Germinal center (tissue), 1 donor: ENCODE data around the gene TTLL8.
A peak's percentile ranks its signal among the peaks of the same experiment; 100 is the strongest.
"Not testable (repeated sequence)": the region's sequence is repeated elsewhere in the genome, so short reads cannot be mapped to it uniquely, and the experiment has no call there.

ENCODE experiments used
- DNase-seq: peaks from one replicate; pipeline ENCODE4 v3.0.0; 2012; ENCODE audit warnings: mixed read lengths, low spot score

TTLL8 gene

DNA sequence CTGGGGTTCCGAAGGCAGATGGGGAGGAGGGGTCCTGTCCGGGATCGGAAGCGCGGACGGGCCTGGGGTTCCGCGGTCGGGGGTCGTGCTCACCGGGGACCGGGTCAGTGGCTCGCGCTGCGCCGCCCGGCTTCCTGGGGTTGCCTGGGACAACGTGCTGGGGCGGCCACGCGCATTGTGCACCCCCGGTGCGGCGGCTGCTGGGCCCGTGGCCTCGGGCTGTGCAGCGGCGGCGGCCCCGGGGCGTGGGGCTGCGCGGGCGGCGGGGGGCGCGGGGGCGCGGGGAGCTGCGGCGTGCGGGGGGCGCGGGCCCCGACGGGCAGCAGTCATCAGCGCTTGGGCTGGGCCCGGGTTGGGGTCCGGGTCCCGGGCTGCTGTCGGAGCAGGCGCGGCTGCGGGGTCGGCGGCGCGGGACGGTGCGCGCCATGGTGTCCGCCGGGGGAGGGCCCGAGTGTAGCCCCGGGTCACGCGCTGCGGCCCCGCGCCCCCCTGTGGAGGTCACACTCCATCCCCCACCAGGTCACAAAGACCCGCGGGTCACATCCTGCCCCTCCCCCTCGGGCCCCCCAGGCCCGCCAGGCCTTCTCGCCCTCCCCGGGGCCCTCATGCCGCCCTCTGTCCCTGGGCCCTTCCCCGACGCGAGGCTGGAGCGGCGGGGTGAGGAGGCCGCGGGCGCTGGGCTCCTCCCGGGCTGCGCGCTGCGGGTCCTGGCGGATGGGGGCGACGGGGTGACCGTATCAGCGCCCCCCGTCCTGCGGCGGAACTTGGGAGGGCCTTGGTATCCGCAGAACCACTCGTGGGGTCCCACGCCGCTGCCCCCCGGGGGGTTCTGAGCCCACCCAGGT is at the start of gene TTLL8:
Gene TTLL8 (minus strand): TSS at position 238 of the 845 bp plus-strand sequence.
- DNase-seq, result no peak

DNA sequence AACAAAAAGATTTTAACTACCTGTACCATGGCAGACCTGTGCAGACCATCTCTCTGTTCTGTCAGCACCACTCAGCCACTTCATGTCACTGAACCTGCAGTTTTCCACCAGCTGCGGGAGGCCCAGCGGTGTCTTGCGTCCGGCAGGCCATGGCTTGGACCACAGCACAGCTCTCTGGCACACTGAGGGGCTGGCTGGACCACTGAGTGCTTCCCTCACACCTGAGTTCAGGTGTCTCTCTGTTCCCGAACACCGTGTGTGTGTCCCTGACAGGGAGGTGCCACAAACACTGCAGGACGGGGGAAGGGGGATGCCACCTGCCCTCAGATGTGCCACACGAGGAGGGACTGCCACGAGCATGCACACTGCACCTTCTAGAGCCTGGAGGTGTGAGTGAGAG is 49.4 kb upstream of the TTLL8 start:
- no peak for DNase-seq

DNA sequence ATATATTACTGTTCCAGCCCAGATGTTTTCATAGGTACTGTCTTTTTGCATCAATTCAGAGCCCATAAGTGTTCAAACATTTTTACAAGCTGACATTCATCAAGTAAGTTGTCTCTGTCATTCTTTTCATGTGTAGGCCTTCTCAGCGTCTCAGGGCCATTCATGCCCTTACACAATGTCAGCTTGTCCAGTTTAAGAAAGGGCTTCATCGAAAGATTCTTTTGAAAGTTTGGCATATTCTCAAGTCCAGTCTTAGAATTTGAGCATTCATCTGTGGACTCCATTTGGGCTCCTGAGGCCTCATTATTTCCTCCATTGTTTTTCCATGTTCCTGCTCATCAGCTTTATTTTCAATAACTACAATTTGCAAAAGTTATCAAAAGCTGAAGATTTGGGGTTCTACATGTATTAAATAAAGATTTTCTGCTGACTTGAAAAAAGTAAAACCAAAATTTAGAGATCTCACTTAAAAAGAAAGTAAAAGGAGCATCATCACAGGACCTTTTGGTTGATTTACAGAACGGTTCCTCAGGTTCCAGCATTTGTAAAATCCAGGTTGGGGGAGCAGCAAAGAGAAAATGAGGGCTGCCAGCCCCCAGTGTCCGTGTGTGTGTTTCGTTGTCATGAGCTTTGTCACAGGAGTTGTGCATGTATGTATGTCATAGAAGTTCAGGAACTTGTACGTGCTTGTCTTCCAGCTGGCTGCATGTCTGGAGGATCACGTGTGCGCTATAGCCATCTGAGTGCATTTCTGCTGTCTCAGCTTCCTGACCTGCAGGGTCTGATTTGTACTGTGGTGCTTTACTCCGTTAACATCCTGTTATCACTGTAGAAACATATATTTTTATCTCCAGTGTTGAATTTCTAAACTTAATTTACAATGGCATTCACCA is 47.4 kb upstream of the TTLL8 start:
- no peak for DNase-seq

DNA sequence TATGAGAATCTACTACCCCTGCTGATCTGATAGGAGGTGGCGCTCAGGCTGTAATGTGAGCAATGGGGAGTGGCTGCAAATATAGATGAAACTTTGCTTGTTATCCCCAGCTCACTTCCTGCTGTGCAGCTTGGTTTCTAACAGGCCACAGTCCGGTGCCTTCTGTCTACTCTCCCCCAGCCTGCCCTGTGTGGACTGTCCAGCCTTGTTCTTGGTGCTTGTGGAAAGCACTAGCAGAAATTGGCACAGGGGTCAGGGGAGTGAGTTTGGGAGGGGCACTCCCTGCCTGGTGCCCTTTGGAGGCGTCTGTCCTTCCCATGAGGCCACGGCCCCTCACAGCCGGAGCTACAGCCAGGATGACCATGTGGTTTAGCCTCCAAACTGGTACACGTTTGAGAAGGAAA is 46.0 kb upstream of the TTLL8 start:
- DNase-seq, result no peak

DNA sequence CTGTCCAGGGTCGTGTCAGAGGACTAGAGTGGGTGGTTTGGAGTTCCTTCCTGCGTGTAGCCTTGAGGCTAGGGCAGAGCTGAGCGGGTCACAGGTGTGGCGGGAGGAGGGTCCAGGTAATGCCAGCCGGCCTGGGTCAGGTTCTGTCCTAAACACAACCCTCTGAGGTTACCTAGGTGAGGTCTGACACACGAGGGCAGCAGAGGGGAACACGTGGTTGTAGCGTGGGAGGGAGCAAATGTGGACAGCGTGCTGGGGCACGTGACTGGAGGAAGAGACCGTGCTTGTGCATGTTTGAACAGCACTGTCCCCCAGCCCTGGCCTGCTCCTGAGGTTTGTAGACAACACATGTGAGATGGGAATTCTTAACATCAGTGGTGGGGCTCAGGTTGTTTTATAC is 44.8 kb upstream of the TTLL8 start:
- peak; percentile 47 for DNase-seq

GRCh38 chr22:50101870-50102565 is 43.9 kb upstream of the TTLL8 start:
- no peak for DNase-seq

GRCh38 chr22:50098052-50098451 is 40.0 kb upstream of the TTLL8 start:
- DNase-seq, result no peak

GRCh38 chr22:50092342-50092741 is 34.2 kb upstream of the TTLL8 start:
- no peak for DNase-seq

DNA sequence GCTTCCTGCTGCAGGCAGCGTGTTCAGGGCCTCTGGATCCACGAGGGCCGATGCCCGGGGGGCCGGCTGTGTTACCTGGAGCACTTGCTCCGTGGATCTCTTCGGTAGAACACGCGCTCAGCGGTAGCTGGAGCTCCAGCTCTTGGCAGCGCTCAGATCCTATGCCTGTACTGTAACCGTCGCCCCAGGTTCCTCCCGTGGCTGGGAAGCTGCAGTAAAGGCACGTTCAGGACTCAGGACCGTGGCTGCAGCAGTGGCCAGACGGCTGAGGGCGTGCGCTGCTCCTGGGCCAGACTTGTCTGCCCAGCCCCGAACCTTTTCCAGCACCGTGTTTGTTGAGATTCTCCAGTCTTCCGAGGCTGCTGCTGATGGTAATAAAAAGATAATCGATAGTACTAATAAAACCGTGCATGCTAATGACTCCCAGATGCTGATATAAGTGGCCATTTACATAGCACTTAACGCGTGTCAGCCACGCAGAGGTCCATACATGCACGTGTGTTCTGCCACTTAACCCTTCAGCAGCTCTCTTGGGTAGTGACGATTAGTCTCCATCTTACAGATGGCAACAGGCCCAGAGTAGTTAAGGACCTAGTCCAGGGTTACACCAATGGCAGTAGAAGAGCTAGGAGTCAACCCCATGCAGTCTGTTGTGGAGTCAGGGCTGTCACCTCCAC is 33.1 kb upstream of the TTLL8 start:
- no peak for DNase-seq

- no peak for DNase-seq
Observed at GRCh38 chr22:50090412-50090714, 32.3 kb upstream of the TTLL8 start.

GRCh38 chr22:50089682-50090411 is 31.7 kb upstream of the TTLL8 start, which contains the start of gene MOV10L1:
TSS of gene MOV10L1 (plus strand) at chr22:50090006. CDS start at chr22:50090089, 83 bp downstream.
- no peak for DNase-seq

DNA sequence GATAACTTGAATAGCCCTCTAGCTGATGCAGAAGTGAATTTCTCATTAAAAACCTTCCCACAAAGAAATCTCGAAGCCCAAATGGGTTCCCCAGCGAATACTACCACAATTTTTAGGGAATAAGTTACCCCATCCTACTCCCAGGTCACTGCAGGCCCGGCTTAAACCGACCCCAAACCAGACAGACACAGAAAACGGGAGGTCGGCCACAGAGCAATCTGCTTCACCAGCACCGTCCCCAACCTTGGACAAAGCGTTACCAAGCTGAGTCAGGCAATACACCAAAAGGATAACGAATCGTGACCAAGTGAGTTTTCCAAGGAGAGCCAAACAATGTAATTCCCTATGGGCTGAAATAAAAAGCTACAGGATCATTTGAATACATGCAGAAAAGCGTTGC is 31.1 kb upstream of the TTLL8 start:
- no peak for DNase-seq

DNA sequence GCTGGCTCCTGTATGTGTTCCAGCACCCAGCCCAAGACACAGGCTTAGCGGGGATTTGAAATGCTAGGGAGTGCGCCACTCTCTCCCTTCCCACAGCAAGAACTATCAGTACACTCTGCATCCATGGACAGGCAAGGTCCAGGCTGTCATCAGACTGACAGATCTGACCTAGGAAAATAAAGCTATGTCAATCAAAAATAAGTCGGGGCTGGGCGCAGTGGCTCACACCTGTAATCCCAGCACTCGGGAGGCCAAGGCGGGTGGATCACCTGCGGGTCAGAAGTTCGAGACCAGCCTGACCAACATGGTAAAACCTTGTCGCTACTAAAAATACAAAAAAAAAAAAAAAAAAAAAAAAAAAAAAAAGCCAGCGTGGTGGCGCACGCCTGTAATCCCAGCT is 30.0 kb upstream of the TTLL8 start:
- DNase-seq, result no peak

- no peak for DNase-seq
Observed at GRCh38 chr22:50087646-50088045, 29.5 kb upstream of the TTLL8 start.

DNA sequence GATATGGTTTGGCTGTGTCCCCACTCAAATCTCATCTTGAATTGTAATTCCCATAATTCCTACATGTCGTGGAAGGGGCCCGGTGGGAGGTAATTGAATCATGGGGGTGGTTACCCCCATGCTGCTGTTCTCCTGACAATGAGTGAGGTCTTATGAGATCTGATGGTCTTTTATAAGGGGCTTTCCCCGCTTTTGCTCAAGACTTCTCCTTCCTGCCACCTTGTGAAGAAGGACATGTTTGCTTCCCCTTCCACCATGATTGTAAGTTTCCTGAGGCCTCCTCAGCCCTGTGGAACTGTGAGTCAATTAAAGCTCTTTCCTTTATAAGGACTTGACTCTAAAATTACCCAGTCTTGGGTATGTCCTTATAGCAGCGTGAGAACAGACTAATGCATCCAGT is 28.9 kb upstream of the TTLL8 start:
- DNase-seq, result not testable (repeated sequence)

GRCh38 chr22:50086526-50086925 is 28.4 kb upstream of the TTLL8 start:
- no peak for DNase-seq

GRCh38 chr22:50085211-50085972 is 27.3 kb upstream of the TTLL8 start, which contains the start of gene MLC1:
TSS of gene MLC1 (minus strand) at chr22:50085426. CDS start at chr22:50084902, 524 bp downstream.
- DNase-seq, result no peak

GRCh38 chr22:50084614-50085021 is 26.5 kb upstream of the TTLL8 start:
- no peak for DNase-seq

DNA sequence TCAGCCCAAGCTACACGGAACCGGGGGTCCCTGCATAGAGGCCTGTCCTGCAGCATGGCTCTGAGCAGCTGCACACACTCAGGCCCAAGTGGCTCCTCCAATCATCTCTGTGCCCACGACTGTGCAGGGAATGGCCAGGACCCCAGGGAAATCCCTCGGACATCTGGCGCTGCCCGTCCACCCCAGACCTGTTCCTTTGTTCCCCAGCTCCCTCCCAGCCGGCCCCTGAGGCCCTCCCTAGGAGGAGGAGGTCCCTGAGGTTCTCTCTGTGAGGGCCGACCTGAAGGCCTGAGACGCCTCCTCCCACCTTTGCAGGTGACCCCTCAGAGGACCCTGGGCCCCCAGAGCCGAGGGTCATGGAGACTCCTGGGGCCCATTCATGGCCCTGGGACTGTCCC is 26.0 kb upstream of the TTLL8 start:
- no peak for DNase-seq

GRCh38 chr22:50083462-50084079 is 25.5 kb upstream of the TTLL8 start:
- no peak for DNase-seq
